Ascending aorta (tissue), 2 donors: ENCODE results near the gene STPG4. TPM values are rescaled to one million over a fixed set of nuclear protein-coding genes. Genes with fewer than 3 reads are reported as not detected.
"Not testable (repeated sequence)": the region's sequence is repeated elsewhere in the genome, so short reads cannot be mapped to it uniquely, and the experiment has no call there.

Experiments
- DNase-seq, 2 donors: peaks; one replicate each; pipeline ENCODE4 v3.0.0-alpha.2; 2019; ENCODE audit warnings: low spot score in 2 of 2
- H3K27ac ChIP-seq, 2 donors: fragments of 200-600 bp; sonication (generic); one replicate each; pipeline ENCODE4 v1.5.1; 2016 to 2017; ENCODE audit warnings: mild to moderate bottlenecking in 1 of 2
- H3K27me3 ChIP-seq: fragments of 200-600 bp; sonication (generic); one replicate; pipeline ENCODE4 v1.5.1; 2017
- H3K36me3 ChIP-seq, 2 donors: fragments of 200-600 bp; sonication (generic); one replicate each; pipeline ENCODE4 v1.5.1; 2016
- H3K4me1 ChIP-seq, 2 donors: fragments of 200-600 bp; sonication (generic); one replicate each; pipeline ENCODE4 v1.5.1; 2016 to 2017; ENCODE audit warnings: mild to moderate bottlenecking in 1 of 2
- H3K4me3 ChIP-seq, 2 donors: fragments of 200-600 bp; sonication (generic); one replicate each; pipeline ENCODE4 v1.5.1; 2016 to 2017; ENCODE audit warnings: mild to moderate bottlenecking in 1 of 2
- H3K9me3 ChIP-seq, 2 donors: fragments of 200-600 bp; sonication (generic); one replicate each; pipeline ENCODE4 v1.5.1; 2016
- CTCF ChIP-seq, 3 experiments: fragments of 200-600 bp in 2 of 3; fragments of 450-650 bp in 1 of 3; sonication (generic) in 2 of 3; IDR thresholded peaks; one replicate each; pipeline ENCODE4 v1.5.1; 2016 to 2019; ENCODE audit warnings: antibody characterized with exemption in 3 of 3, mild to moderate bottlenecking in 1 of 3, moderate library complexity in 1 of 3
- intact Hi-C: fragments of 100-400 bp; cut with DNase I; formaldehyde crosslinking; loops from one replicate; pipeline ENCODE4 v1.15.1; 2023
- total RNA-seq: library from RNA; depleted of rRNA; stranded (reverse); fragments of >200 nt; gene quantifications from one replicate; pipeline ENCODE4 v1.1.0, GENCODE V29; 2016

The STPG4 gene
- total RNA-seq, 1 donor from 2014 or later: not detected

- peak overlapping the region; percentile 68 to 79 for H3K27ac ChIP-seq
- H3K36me3 ChIP-seq: no peaks in the 10 kb centered on the region
- no peaks in the 10 kb centered on the region for H3K27me3 ChIP-seq
- intact Hi-C loops: no loop called here
- H3K9me3 ChIP-seq: no peaks in the 10 kb centered on the region
- TF ChIP-seq CTCF (IDR thresholded peaks at IDR 0.05): no peak
- DNase-seq: no peak
- peaks cover 2 to 39% of the 10 kb centered on the region in 2 donors for H3K4me1 ChIP-seq
- H3K4me3 ChIP-seq: no peak overlapping the region
Measured at GRCh38 chr2:47190188-47190881, 35.2 kb upstream of the STPG4 start.

GRCh38 chr2:47189635-47190034, 34.5 kb upstream of the STPG4 start:
- no peak overlapping the region for H3K4me3 ChIP-seq
- no peaks in the 10 kb centered on the region for H3K27me3 ChIP-seq
- TF ChIP-seq CTCF (IDR thresholded peaks at IDR 0.05): no peak
- H3K36me3 ChIP-seq: no peaks in the 10 kb centered on the region
- DNase-seq: peak in 1 of 2 donors; percentile 72
- H3K27ac ChIP-seq: peak overlapping the region; percentile 68 to 79
- no peaks in the 10 kb centered on the region for H3K9me3 ChIP-seq
- intact Hi-C loops: no loop called here
- H3K4me1 ChIP-seq: peaks cover 2 to 39% of the 10 kb centered on the region in 2 donors

GRCh38 chr2:47187069-47187468, 32.0 kb upstream of the STPG4 start:
- no peaks in the 10 kb centered on the region for H3K9me3 ChIP-seq
- H3K4me1 ChIP-seq: peaks cover 2 to 26% of the 10 kb centered on the region in 2 donors
- TF ChIP-seq CTCF (IDR thresholded peaks at IDR 0.05): no peak
- DNase-seq: no peak
- H3K27ac ChIP-seq: no peak overlapping the region
- intact Hi-C loops: no loop called here
- H3K4me3 ChIP-seq: no peak overlapping the region
- no peaks in the 10 kb centered on the region for H3K27me3 ChIP-seq
- no peaks in the 10 kb centered on the region for H3K36me3 ChIP-seq

GRCh38 chr2:47186351-47186750, 31.2 kb upstream of the STPG4 start:
- DNase-seq: no peak
- no peak for TF ChIP-seq CTCF (IDR thresholded peaks at IDR 0.05)
- H3K27me3 ChIP-seq: no peaks in the 10 kb centered on the region
- intact Hi-C loops: no loop called here
- H3K4me1 ChIP-seq: peaks cover 2 to 19% of the 10 kb centered on the region in 2 donors
- no peaks in the 10 kb centered on the region for H3K9me3 ChIP-seq
- H3K36me3 ChIP-seq: no peaks in the 10 kb centered on the region
- no peak overlapping the region for H3K27ac ChIP-seq
- no peak overlapping the region for H3K4me3 ChIP-seq

GRCh38 chr2:47185098-47185497, 30.0 kb upstream of the STPG4 start:
- H3K36me3 ChIP-seq, H3K9me3 ChIP-seq, intact Hi-C loops, H3K27ac ChIP-seq, H3K4me1 ChIP-seq, DNase-seq, H3K27me3 ChIP-seq, H3K4me3 ChIP-seq: not testable (repeated sequence)

GRCh38 chr2:47181176-47181575, 26.1 kb upstream of the STPG4 start:
- DNase-seq: no peak
- intact Hi-C loops: no loop called here
- no peak for TF ChIP-seq CTCF (IDR thresholded peaks at IDR 0.05)

More at GRCh38 chr2:47181176-47181575, 26.1 kb upstream of the STPG4 start:
- no peak overlapping the region for H3K27ac ChIP-seq
- no peaks in the 10 kb centered on the region for H3K27me3 ChIP-seq
- peaks cover 0 to 5% of the 10 kb centered on the region in 2 donors for H3K4me1 ChIP-seq
- H3K4me3 ChIP-seq: no peak overlapping the region
- H3K9me3 ChIP-seq: no peaks in the 10 kb centered on the region
- no peaks in the 10 kb centered on the region for H3K36me3 ChIP-seq
